HG03025 (cell line): ENCODE data around the gene PRDM16.
"Not testable (repeated sequence)": the region's sequence is repeated elsewhere in the genome, so short reads cannot be mapped to it uniquely, and the experiment has no call there.

Experiments used
- ATAC-seq: cut with Tn5 transposase; IDR thresholded peaks from one replicate; pipeline ENCODE4 v1.9.1; 2021; ENCODE audit warnings: mild to moderate bottlenecking, moderate library complexity; ENCODE audit not compliant: unreplicated experiment, low FRiP score

The PRDM16 gene

GRCh38 chr1:3153902-3154795, 85.1 kb downstream of the PRDM16 start:
- ATAC-seq: no peak

GRCh38 chr1:3155056-3155925, 86.3 kb downstream of the PRDM16 start:
- no peak for ATAC-seq

GRCh38 chr1:3155926-3156220, 86.9 kb downstream of the PRDM16 start:
- ATAC-seq: no peak

GRCh38 chr1:3156936-3157335, 87.9 kb downstream of the PRDM16 start:
- no peak for ATAC-seq

GRCh38 chr1:3158347-3158746, 89.3 kb downstream of the PRDM16 start:
- no peak for ATAC-seq

GRCh38 chr1:3159121-3159520, 90.1 kb downstream of the PRDM16 start:
- no peak for ATAC-seq

GRCh38 chr1:3159996-3160395, 91.0 kb downstream of the PRDM16 start:
- ATAC-seq: no peak

- ATAC-seq: no peak
Measured at GRCh38 chr1:3160647-3161145, 91.7 kb downstream of the PRDM16 start.

- no peak for ATAC-seq
Measured at GRCh38 chr1:3161176-3161840, 92.3 kb downstream of the PRDM16 start.

GRCh38 chr1:3162322-3162882, 93.4 kb downstream of the PRDM16 start:
- ATAC-seq: no peak

GRCh38 chr1:3163356-3163755, 94.4 kb downstream of the PRDM16 start:
- no peak for ATAC-seq

- ATAC-seq: no peak
Measured at GRCh38 chr1:3164671-3165070, 95.7 kb downstream of the PRDM16 start.

- not testable (repeated sequence) for ATAC-seq
Measured at GRCh38 chr1:3165189-3165588, 96.2 kb downstream of the PRDM16 start.

GRCh38 chr1:3166206-3166918, 97.4 kb downstream of the PRDM16 start:
- no peak for ATAC-seq

GRCh38 chr1:3167255-3167654, 98.3 kb downstream of the PRDM16 start:
- ATAC-seq: no peak

- ATAC-seq: no peak
Measured at GRCh38 chr1:3168678-3169077, 99.7 kb downstream of the PRDM16 start.

GRCh38 chr1:3169665-3170356, 100.8 kb downstream of the PRDM16 start:
- ATAC-seq: no peak

GRCh38 chr1:3170561-3171453, 101.8 kb downstream of the PRDM16 start:
- ATAC-seq: no peak
